Globus pallidus (tissue), 1 donor: ENCODE measurements around the gene SLC16A1.
"Not testable (repeated sequence)": the region's sequence is repeated elsewhere in the genome, so short reads cannot be mapped to it uniquely, and the experiment has no call there.

Experiments used
- DNase-seq: peaks from one replicate; pipeline ENCODE4 v3.0.0-alpha.2; 2015; ENCODE audit warnings: low spot score

The SLC16A1 gene

DNA sequence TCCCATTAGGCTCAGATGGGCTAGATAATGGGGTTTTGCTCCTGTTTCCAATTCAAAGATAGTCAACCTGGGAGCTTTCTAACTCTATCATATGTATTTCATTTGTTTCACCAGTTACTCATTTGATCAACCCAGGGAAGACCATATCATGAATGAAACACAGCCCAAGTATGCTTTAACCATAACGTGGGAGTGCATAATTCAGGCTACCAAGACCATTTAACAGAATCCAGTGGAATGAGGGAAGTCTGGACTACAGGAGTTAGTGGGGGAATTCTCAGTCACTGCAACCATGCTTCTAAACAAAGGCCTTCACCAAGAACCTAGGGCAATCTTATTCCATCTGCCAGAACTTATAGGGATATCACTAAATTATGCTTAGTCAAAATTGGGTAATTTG is 15.0 kb upstream of the SLC16A1 start:
- DNase-seq, result no peak

DNA sequence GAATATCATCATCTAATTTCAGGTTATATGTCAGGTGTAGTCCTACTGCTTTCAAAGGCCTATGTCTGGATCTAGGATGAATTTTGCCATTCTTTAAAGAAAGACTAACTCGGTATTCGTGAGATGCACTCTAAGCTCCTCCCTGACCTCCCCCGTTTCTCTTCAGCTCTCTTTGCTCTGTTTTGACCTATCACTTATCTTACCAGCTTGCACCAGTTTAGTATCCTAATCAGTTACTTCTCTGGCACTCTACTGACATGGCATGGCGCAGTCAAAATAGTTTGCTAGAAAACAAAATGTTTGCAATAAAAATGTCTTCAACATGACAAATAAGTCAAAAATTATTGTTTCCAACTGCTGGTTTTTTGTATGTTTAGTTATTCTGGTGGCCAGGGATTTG is 8.4 kb upstream of the SLC16A1 start:
- DNase-seq, result no peak

DNA sequence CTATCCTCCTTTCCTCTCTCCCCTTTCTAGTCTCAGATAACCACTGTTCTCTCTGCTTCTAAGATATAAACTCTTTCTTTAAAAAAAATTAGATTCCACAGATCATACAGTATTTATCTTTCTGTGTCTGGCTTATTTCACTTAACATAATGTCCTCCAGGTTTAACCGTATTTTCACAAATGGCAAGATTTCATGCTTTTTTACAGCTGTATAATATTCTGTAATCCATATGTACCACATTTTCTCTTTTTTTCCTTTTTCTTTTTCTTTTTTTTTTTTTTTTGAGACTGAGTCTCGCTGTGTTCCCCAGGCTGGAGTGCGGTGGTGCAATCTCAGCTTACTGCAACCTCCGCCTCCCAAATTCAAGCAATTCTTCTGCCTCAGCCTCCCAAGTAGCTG is 5.1 kb upstream of the SLC16A1 start:
- no peak for DNase-seq

DNA sequence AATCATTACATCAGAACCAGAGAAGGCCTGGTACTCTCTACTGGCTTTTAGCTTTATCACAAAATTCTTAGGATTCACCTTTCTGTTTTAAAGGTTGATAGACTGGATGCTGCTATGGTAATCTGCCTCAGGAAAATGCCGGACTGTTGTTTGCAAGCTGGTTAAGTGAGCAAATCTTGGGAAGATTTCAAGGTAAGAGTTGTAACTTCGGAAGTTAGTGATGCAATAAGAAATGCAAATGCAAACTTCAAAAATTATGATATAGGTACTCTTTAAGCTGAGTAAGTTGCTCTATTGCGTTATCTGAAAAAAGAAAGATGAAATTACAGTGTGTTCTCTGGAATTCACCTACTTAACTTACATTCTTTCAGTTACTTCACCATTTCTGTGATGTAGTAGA is 4.4 kb upstream of the SLC16A1 start:
- no peak for DNase-seq

DNA sequence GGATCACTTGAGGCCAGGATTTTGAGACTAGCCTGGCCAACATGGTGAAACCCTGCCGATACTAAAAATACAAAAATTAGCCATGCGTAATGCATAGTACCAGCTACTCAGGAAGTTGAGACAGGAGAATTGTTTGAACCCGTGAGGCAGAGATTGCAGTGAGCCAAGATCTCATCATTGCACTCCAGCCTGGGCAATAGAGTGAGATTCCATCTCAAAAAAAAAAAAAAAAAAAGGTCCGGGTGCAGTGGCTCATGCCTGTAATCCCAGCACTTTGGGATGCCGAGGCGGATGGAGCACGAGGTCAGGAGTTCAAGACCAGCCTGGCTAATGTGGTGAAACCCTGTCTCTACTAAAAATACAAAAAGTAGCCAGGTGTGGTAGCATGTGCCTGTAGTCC is 2.2 kb upstream of the SLC16A1 start:
- not testable (repeated sequence) for DNase-seq

DNA sequence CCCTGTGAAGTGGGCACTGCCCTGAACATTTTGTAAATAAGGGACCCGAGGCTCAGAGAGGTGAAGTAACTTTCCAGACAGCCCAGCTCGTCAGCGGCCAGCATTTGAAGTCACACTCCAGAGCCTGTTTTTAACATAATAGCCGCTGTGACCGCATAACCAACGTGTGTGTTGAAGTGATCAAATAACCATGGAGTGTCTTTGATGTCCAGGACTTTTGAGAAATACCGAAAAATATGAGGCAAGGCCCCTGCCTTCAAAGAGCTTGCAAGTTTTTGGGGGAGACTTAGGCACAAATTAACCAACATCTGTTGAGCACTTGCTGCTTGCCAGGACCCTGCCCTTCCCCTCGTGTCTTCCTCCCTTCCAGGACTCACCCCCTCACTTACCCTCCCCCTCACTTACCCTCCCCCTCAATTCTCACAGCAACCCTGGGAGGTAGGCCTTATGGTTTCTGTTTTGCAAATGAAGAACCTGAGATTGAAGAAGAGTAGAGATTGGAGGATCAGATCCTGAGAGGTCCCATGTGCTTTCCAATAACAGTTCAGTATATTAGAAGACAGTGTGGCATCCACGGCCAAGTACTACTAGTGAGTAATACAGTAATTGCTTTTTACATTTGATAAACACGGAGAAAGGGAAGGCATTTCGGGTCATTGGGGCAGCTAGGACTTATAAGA is 1.3 kb upstream of the SLC16A1 start:
- peak; percentile 30 for DNase-seq

DNA sequence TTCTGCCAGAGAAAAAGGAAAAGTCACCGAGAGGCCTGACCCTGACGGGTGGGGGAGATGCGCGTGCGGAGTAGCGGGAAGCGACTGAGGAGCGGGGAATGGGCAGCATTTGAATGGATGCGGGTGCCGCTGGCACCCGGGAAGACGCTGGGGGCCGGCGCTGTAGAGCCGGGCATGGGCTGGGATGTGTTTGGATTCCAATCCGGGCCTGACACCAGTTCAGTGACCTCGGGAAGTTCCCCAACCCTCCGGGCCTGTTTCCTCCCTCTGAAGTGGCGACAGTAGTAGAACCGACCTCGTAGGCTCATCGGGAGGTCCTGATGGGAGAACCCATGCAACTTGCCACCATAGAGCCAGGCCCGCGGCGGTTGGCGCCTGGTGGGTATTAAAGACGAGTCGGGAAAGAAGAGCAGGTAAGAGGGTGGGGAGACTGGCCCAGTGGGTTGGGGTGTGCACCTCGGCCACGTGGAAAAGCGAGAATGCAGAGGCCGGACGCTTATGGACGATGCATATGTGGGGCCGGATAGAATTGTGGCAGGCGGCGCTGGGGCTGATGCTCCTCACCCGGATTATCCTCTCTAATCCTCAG is 642 bp upstream of the SLC16A1 start:
- DNase-seq, result no peak

DNA sequence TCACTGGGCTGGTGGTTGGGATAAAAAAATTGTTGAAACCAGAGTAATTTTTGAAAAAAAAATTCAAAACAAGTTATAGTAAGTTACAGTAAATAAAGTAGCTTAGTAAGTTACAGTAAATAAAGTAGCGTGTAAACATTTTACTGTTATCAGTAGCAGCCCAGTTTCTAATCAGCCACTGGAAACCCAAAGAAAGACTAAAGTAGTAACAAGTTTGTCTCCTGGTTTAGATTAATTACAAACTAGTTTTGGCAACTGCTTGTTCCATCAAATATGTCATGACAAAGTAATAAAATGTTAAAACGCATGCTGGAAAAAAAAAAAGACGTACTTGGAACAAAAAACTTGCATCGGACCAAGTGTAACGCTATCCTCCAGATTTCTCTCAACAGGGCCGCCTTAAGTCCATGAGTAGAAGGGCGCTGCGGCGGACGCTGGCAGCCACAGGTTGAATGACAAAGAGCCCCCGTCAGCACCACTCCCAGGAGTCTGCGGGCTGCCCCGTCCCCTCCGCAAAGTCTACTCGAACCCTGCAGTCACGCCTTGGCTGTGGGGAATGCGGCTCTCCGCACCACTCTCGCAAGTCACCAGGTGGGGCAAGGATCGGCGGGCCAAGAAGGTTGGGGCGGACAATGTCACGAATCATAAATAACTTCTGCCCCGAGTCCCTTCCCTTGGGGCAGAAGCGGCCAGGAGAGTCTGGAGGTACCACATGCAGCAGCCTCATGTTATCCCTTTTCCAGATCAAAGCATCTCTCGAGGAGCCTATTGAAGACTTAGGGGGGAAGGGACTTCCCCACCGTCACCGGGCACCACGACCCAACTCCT is 837 bp downstream of the SLC16A1 start:
- DNase-seq, result peak; percentile 55

DNA sequence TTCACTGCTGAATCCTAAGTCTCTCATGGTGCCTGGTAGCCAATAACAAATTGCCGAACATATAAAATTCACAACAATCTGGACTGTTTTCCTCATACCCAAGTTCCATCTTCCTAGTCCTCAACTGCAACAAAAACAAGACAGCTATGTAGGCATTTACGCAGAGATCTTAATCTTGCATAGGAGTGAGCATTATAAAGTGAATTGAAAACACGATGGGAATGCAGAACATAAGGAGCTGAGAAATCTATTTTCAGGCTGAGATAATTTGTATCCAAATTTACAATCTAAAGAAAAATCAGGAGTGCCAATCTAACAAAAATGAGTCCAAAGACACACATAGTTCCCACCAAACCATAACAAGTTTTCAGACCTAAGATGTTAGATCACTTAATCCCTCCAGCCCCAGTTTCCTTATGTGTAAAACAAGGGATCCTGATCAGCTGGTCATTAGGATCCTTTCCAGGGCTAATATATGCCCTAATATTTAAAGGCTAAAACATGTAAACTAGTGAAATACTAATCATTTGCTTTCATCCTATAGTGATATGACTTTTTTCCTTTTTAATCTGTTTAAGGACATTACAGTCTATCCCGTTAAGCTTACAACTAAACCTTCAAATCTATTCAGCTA is 1.9 kb downstream of the SLC16A1 start:
- no peak for DNase-seq

DNA sequence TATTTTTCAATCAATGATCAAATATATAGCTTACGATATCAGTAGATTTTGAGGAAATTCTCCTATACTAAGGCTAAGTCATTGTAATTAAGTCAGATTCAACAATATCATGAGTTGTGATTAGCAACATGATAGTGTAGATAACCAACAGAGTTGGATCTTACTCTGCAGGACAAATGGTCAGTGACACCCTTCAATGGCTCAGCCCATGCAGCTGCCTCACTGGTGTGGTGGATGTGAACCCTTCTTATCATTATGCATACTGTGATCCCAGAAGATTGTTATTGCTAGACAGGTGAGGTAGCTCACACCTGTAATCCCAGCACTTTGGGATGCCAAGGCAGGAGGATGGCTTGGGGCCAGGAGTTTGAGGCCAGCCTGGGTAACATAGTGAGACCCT is 5.6 kb downstream of the SLC16A1 start:
- DNase-seq, result no peak

DNA sequence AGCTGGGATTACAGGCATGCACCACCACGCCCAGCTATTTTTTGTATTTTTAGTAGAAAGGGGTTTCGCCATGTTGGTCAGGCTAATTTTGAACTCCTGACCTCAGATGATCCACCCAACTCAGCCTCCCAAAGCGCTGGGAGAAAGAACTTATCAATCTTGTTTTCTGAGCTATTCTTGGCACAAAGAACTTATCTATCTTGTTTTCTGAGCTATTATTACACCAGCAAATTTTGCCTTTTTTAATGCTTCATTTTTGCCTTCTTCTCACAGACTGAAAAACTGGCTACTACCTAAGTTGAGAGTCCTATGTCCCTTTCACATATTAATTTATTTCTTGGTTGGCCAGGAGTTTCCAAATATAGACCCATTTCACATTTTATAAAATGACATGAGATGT is 9.3 kb downstream of the SLC16A1 start:
- DNase-seq, result no peak

DNA sequence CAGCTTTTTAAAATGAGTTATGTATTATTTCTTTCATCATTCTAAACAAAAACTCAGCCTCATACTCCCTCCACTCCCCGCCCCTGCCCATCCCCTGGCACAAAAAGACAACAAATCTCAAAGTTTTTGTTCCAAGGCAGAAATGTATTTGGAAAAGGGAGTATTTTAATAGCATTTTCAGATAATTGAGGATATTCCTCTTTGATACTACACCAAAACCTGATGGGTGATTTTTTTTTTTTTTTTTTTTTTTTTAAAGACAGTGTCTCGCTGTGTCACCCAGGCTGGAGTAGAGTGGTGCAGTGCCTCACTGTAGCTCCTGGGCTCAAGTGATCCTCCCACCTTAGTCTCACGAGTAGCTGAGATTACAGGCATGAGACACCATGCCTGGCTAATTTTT is 16.2 kb downstream of the SLC16A1 start:
- DNase-seq, result no peak

DNA sequence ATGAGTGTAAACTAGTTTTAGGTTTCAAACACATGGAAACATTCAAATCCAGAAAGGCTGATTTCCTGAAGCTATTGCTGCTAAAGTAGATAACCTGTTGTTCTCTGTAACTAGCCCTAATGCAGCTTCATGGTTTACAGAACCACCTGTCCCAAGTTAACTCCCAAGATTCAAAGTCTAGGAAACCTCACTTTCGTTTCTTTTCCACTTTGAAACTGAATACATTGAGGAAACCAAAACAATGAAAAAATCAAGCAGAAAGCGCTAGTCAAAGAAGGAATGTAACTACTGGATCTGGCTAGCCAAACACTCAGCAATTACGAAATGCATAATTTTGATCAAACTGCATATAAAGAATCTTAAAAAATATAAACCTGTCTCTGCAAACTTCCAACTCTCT is 17.8 kb downstream of the SLC16A1 start:
- no peak for DNase-seq

DNA sequence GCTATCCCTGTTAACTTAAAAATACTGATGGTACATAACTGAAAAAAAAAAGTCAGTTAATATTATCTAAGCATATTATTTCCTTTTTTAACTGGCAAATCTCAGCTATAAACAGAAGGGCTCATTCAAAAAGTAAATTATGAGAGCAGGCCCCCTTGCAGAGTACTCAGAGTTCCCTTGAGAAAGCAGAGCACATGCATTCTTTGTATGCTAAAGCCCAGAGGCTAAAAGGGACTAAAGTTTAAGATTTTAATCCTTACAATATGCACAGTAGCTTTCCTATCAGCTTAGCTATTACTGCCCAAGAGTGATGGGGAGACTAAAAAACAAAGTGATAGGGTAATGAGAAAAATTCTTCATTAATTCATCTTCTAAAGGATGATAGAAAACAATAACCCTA is 18.5 kb downstream of the SLC16A1 start:
- DNase-seq, result no peak

DNA sequence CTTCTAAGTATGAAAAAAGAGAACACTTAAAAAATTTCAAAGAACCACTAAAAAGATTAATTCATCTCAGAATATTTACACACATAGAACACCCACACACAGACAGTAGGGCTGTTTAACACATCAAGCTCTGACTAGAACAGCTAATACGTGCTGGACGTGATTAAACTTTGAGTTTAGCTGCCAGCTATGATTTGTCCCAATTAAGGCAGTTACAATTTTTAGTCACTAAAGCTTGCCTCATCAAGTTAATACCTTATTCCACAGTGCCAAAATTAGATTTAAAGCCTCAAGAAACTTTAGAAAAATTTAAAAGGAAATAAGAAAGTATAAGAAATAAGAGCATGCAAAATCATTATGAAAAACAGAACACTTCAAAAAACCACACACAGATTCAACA is 18.9 kb downstream of the SLC16A1 start:
- no peak for DNase-seq

DNA sequence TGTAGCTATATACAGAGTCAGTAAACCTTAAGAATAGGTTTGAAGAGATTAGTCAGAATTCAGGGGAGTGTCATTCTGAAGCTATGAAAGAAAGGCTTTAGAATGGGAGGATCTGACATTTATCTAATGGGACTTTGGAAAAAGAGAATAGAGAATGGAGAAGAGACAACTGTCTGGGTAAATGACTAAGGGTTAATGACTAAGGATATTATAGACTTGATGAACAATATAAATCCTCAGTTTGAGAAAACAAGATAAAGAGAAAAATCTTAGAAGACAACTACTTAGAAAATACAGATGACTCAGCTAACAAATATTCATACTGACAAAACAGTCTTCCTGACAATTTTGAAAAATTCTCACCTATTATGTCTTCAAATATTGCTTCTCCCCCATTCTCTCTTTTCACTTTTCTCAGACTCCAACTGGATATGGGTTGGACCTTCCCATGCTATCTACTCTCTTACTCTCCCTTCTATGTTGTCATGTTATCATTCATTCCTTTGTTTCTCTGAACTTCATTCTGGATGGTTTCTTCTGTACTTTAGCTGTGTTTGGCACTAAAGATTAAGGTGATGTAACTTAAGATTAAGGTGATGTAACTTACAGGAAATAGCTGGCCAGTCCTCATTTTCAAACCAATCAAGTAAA is 20.4 kb downstream of the SLC16A1 start:
- DNase-seq, result no peak

DNA sequence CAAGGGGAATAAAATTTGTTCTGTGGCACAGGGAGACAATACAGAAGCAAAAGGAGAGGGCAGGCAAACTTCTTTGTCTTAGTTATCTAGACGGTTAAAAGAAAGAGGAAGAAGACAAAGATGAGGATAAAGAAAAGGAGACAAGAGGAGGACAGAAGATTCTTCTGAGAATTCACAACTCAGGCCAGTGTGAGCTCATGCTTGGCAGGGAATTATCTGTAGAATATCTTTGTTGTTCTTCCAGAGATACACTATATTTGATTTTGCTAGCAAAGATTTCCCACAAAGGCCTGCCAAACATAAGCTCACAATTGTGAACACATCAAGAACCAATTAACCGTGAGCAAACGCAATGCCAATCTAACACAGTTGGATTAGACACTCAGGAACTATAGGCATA is 21.4 kb downstream of the SLC16A1 start:
- DNase-seq, result no peak

DNA sequence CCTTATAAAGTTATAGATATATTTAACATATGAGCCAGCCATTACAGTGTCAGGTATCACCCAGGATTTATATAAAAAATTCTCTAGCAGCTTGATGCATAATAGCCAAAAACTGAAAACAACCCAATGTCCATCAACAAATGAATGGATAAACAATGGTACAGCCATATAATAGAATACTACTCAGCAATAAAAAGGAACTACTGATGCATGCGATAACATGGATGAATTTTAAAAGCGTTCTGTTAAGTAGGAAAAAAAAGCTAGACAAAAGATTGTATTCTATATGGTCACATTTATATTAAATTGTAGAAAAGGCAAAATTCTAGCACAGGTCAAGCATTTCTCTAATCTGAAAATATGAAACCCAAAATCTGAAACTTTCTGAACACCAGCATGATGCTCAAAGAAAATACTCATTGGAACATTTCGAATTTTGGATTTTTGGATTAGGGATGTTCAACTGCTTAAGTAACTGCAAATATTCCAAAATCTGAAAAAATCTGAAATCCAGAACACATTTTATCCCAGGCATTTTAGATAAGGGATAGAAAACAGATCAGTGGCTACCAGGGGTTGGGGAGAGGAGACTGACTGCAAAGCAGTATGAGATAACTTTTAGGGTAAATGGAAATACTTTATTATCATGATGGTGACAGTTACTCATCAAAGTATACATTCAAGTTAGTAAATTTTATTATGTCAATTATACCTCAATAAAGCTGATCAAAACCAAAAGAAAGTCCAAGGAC is 22.0 kb downstream of the SLC16A1 start:
- no peak for DNase-seq

DNA sequence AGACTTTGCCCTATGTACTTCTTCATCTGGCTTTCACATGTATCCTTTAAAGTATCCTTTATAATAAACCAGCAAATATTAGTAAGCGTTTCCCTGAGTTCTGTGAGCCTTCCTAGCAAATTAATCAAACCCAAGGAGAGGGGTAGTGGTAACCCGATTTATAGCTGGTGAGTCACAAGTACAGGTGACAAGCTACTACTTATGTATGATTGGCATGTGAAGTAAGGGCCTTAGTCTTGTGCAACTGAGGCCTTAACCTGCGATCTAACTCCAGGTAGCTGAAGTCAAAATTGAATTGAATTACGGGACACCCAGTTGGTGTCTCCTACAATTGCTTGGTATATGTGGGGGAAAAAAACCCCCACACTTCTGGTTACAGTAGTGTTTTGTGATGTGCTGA is 26.0 kb downstream of the SLC16A1 start:
- DNase-seq, result no peak

DNA sequence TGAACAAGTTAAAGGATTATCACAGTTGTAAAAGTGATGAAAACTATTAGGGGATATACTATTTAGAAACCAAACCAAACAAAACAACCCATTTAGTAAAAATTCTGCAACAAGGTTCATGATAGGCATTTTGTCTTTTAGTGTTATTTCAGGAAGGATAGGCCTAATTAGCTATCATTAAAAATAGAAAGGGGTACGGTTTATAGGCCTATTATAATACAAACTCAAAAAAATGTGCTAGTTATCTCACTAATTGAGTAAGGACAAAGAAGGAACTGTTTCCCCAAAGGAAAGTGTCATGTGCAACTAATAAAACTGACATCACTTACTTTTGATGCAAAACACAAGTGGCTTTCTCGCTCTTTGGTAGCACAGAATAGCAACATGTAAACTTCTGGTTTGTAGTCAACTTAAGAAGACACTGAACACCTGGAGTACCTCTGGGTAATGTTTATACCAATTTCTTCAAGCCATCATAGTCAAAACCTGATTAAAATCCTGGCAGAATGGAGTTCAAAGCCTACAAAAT is 28.5 kb downstream of the SLC16A1 start:
- peak; percentile 70 for DNase-seq

DNA sequence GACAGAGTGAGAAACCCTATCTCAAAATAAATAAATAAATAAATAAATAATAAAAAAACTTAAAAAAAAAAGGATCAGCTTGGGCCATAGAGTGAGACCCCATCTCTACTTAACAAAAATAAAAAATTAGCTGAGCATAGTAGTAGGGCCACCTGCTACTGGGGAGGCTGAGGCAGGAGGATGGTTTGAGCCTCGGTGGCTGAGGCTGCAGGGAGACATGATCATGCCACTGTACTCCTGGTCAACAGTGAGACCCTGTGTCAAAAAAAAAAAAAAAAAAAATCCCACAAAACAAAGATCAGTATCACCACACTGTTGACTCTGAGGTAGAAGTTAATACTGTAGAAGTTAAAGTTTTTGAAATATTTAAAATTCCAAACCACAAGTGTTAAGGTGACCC is 29.1 kb downstream of the SLC16A1 start:
- no peak for DNase-seq
